NCI-H446 (cell line): Measurements from ENCODE around the gene CAMP.
A peak's percentile ranks its signal among the peaks of the same experiment; 100 is the strongest.

Experiments
- DNase-seq, 2 experiments: peaks; one replicate each; lab custom pipeline; 2025; lab: John Stamatoyannopoulos, UW

Gene CAMP

DNA sequence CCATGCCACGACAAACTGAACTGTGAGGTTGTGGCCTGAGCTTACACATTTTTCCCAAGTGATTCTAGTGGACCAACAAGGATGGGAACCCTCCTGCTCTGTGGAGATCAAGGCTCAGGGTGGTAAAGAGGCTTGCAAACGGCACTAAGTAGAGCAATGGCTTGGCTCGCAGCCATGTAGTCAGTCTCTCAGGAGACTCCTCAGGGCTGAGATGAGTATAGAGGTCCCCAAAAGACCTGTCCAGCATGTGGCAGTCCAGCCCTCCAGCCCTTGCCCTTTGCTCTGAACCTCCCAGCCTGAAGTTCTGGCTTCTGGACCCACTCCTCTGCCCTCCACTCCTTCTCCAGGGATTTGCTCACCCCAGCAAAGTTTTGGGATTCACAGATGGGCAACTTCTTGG, 8.3 kb upstream of the CAMP start:
- DNase-seq = no peak

DNA sequence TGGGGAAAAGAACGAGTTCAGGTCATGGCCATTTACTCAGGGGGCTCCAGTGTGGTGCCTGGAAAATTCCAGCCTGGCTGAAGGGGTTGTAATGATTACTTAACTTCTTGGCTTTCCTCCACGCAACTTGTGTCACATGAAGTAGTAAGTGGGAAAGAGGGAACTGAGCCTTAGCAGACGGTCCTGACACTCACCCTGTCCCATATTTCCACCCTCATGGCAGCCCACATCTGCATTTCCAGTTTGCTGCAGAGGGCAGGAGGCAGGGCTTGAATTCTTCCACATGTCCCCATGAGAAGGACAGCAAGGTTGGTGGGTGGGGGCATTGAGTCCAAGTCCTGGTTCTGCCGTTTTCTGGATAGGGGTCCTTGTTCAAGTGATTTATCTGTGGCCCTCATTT, 7.8 kb upstream of the CAMP start:
- DNase-seq = no peak

DNA sequence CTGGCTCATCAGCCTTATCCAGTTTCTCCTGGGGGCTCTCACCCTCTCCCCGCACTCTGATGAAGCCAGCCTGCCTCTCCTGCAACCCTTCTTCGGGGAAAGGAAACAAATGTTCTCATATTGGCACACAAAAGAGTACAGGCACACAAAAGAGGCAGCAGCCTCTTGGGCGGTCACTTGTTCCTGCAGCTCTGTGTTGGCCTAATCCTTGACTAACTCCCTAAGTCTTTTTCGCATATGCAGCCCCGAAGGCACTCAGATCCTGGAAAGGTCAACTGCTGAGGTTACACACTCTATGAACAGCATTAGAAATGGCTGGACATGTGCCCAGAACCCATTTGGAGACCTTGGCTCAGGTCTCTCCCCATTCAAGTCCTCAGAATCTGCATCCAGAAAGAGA, 7.4 kb upstream of the CAMP start:
- no peak for DNase-seq

DNA sequence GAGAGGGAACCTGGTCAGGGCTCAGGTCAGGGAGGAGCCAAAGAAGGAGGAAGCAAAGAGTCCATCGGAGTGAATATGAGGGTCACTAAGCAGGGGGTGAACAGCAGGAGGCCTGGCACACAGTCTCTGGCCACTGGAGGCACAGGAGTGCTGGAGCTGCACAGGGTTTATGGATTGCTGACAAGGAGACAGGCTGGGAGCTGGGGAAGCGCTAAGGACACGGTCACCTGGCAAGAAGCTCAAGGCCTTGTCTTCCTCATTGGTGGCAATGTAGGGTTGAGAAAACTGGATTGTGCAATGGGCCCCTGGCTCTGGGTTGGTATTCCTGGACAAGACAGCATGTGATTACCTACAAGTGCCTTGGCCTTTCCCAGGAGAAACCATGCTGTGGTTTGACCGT, 5.8 kb upstream of the CAMP start:
- no peak for DNase-seq

DNA sequence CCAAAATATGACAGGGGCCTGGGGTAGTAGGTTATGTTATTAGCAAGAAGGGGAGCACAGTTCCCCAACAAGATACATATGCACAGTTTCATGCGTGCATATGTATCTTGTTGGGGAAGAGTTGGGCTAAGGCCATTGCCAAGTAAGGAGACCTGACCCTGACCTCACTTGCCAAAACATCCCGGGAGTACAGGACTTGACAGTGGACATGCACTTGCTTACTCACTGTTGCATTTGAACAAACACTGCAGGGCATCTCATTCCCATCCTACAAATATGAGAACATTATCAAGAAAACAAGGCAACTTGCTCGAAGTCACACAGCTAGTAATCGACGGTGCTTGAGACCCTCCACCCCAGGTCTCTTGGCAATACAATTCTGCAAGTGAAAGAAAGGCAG, 4.8 kb upstream of the CAMP start:
- DNase-seq = no peak

DNA sequence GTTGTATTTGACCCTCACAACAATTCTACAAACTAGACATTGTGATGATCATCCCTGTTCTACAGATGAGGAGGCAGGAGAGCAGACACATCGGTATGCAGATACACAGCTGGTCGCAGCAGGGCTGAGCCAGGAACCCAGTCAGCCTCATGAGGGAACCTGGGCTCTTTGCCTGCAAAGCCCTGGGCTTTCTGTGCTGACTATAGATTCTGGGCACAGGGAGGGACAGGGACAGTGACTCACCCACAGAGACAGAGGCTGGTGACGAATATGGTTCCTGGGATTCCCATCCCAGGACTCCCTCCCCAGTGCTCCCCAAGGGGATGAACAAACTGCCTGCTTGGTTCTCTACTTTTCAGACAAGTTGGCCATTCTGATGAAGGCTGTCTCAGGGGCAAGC, 3.8 kb upstream of the CAMP start:
- DNase-seq = no peak

DNA sequence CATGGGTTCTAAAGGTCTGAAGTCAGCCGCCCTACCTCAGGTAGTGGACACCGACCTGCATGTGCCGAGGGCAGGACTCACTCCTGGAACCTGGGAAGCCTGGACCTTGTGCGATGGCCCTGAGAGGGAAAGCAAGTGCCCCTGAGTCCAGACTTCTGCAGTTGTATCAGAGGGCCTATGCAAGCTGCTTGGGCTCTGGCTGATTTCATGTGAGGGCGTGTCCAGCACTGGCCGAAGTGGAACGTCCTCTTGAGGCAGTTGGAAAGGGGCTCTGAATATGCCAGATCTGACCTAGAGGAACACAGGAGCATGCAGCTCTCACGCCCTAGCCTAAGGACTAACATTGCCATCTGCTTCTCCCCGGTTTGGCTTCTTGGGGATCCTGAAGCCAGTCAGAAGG, 2.5 kb upstream of the CAMP start:
- DNase-seq = no peak

DNA sequence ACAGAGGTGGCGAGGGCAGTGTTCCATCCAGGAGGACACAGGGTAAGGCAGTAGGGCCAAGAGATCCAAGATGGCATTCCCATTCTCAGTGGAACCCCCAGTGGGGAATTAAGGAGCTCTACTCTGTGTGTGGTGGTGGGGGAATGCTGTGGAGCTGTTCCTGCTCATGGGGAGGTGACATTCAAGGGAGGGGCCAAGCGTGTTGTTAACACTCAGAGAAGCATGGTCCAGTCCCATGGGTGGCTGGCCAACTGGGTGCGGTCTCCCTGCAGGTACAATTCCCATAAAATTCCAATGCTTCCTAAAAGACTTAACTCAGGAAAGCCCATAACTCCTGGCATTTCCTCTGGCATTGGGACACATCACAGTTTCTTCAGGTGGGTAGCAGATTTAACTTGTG, 2.3 kb downstream of the CAMP start:
- DNase-seq = no peak

DNA sequence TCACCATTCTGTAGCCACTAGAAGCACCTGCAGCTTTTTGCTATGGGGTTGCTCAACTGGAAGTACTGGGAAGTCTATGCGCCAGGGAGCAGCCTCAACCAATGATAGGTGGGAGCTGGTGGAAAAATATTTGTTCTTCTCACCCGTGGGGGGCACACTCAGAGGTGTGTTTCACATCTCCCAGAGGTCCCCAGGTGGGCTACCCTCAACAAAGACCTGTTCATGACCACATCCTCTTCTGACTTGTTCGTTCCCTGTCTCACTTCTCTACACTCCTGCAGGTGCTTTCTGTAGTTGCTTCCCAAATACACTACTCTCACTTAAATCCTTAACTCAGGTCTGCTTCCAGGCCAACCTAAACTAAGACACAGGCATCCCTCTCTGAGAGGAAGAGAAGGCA, 3.6 kb downstream of the CAMP start:
- no peak for DNase-seq

DNA sequence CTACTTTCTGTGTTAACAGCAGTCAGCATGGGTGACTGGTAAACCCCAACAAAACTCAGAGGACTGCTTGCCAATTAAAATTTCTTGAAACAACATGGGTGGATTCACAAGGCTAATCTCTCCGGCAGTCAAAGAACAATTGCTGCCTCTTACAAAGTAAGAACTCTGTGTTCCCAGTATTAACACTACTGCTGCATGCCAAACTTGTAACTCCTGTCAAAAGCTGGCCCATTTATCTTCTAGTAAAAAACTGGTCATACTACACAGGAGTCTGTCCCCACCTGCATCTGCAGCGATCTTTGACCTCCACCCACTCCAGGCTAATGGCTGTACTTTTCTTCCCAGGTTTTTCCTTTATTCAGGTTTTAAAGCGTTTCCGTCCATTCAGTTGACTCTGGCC, 8.9 kb downstream of the CAMP start:
- DNase-seq = no peak

DNA sequence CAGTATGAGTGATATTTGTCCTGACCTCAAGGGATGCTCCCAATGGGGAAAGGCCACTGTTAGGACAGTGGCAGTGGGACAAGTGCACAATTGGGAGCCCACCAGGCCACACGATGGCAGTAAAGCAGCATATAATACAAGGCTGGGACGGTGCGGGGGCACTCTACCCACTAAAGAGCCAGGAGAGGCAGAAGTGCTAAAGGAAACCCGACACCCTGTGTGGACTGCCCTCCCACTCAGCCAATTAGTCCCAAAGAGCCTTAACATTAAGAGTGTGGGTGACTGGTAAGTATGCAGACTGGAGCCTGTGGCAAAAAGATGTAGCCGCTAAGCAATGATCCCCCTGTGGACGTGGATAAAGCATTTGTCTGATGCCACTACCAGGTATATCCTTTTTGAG, 9.4 kb downstream of the CAMP start:
- peak; percentile 2 to 56 for DNase-seq

DNA sequence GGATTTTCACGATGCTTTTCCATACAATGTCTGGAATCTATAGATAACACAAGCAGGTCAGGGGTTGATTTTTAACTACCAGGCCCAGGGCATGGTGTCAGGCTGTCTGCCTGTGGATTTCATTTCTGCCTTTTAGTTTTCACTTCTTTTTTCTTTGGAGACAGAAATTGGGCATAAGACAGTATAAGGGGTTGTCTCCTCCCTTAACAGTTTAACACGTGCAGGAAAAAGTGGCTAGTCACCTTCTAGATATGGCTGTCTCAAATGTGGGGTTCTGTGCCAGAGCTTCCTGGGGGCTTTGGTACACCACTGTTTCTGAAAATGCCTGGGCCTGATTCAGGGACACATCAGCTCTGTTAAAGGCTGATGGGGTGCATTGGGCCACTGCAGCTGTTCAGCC, 10.2 kb downstream of the CAMP start:
- no peak for DNase-seq

DNA sequence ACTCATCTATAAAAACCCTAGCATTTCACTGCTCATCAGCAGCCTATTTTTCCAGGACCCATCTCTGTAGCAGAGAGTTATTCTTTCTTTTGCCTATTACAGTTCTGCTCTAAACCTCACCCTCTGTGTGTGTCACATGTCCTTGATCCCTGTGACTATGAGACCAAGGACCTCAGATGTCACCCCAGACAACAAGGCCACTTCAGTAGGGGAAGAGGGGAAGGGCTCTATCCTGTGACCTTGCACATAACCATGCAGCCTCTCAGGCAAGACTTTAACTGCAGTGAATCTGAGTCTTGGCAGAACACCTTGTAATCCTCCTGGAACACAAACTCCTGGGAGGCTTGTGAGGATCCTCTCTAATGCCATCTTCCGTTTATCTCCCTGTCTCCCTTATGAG, 13.2 kb downstream of the CAMP start:
- no peak for DNase-seq

DNA sequence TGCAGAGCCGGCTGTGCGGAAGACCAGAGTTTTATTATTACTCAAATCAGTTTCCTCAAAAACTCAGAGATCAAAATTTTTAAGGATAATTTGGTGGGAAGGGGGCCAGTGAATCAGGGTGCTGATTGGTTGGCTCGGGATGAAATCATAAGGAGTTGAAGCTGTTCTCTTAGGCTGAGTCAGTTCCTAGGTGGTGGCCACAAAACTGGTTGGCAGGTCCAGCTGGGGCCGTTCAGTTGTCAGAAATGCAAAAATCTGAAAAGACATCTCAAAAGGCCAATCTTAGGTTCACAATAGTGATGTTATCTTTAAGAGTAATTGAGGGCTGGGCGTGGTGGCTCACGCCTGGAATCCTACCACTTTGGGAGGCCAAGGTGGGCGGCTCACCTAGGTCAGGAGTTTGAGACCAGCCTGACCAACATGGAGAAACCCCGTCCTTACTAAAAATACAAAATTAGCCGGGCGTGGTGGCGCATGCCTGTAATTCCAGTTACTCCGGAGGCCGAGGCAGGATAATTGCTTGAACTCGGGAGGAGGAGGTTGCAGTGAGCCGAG, 15.3 kb downstream of the CAMP start:
- no peak for DNase-seq

DNA sequence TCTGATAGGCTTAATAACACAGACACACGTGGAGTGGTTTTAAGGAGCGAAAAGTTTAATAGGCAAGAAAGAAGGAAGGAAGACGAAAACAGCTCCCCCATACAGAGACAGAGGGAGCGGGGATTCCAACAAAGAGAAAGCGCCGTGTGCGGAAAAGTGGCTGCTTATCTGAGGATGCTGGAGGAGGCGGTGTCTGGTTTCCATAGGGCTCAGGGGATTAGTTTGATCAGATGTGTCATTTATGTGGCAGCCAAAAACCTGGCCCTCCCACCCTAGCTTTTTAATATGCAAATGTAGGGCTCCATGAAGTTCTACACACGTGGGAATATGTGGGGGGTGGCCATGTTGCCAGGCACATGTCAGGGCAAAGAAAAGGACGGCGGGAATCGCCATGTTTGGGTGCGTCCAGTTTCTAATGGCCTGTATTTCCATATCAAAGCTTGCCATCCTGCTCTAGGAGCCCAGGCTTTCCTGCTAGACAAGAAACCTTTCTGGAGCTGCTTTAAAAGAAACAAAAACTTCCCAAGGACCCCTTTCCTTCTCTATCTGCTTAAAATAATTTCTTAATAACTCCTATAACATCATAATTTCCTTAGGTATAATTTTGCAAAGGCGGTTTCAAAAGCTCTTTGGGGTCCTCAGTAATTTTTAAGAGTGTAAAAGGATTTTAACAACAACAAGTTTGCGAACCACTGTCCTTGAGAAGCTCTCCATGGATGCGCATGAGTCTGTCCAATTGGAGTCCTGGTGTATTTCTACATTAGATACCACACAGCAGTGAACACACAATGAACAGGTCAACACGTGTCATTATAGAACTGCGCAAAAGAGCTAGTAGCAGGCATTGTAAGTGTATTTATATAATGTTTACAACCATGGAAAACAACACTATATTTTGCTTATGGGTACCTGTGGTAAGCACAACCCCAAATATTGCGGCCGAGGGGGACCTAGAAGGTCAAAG, 17.0 kb downstream of the CAMP start:
- no peak for DNase-seq

DNA sequence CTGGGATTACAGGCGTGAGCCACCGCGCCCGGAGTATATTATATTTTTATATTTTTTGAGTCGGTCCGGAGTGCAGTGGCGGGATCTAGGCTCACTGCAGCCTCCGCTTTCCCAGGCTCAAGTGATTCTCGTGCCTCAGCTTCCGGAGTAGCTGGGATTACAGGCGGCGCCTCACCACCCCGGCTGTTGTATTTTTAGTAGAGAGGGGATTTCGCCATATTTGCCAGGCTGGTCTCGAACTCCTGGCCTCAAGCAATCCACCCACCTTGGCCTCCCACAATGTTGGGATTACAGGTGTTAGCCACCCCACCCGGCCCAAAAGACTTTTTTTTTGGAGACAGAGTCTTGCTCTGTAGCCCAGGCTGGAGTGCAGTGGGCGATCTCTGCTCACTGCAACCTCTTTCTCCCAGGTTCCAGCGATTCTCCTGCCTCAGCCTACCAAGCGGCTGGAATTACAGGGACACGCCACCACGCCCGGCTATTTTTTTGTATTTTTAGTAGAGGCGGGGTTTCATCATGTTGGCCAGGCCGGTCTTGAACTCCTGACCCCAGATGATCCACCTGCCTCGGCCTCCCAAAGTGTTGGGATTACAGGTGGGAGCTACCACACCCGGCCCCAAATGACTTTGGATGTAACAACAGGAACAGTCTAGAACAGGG, 18.6 kb downstream of the CAMP start:
- no peak for DNase-seq

DNA sequence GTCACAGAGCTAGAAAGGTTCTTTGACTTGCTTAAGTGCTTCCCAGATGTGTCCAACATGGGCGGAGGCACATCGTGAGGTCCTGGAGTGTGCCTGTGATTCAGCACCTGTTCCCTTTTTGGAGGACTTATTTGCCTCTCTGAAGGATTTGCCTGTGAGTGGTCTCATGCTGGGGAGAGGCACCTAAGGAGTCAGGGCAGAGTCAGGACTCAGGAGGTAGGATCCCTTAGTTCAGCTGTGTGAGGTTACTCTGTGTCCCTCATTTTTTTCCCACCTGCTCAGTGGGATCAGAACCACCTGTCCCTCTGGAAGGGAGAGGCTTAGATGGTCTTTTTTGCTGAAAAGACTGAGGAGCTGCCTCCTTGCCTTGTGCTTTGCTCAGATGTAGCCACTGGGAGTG, 20.6 kb downstream of the CAMP start:
- DNase-seq = no peak

DNA sequence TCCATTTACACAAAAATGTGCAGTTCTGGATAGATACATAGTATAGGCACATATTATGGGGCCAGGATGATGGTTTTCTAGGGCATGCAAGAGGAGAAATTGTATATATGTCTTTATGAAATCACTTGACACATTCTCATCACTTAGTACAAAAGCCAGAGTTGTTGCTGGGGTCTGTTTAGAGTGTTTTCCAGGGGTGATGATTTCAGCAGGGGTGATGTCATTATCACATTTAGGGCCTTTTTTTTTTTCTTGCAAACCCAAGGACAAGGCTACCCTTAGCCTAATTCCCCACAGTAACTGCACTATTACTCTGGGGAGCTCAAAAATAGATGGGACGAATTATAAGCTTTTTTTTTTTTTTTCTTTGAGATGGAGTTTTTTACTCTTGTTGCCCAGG, 21.2 kb downstream of the CAMP start:
- no peak for DNase-seq

DNA sequence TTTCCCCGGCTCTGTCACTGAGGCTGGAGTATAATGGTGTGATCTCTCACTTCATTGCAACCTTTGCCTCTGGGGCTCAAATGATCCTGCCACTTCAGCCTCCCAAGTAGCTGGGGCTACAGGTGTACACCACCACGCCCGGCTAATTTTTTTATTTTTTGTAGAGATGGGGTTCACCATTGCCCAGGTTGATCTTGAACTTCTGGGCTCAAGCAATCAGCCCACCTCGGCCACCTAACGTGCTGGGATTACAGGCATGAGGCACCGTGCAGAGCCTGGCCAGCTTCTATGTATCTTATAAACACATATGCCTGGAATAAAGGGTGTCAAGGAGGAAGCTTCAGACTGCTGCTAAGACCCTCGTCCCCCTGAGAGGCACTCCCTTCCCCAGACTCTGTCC, 21.8 kb downstream of the CAMP start:
- DNase-seq = no peak

DNA sequence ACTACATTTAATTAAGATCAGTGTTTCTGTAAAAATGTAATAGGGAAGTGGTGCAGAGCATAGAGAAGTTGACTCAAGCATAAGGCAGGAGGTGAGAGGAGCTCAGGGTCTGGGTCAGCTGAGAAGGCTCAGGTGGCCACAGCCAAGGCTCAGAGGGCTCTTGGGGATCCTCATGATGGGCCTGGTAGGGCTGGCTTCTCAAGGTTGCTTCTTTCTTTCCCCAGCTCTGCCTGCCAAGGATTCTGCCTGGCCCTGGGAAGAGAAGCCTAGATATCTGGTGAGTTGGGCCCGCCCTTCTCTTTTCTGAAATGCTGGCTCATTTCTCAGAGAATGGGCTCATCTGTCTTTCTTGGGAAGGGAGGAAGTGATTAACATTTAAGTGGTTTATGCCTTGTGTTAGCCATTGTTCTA, 24.1 kb downstream of the CAMP start:
- DNase-seq = no peak

DNA sequence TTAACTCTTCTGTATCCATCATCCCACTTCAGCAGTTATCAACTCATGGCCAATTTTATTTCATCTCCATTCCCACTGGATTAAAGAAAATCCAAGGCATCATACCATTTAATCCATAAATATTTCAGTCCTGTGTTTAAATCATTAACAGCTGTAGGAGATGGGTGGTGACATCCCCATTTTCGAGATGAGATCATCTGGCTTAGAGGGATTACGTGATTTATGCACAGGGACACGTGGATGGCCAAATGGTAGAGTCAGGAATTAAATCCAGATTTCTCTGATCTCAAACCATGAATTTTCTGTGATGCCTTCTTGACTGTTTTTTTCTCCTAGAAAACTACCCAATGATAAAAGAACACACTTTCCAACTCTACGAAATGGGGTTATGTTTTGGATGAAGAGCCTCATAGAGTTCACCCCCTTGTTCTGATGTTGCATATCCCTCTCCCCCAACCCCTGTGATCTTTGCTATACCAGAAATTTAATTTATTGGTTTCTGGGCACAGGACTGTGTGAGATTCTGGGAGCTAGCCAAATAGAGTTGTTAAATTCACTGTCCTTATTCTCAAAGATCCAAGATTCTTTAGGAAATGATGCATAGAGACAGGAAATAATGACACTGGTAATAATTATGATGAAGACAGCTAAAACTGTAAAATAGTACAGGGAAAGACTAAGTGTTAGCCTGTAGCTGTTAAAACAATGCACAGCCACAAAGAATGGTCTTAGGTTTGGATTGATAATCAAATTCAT, 25.0 kb downstream of the CAMP start:
- no peak for DNase-seq

DNA sequence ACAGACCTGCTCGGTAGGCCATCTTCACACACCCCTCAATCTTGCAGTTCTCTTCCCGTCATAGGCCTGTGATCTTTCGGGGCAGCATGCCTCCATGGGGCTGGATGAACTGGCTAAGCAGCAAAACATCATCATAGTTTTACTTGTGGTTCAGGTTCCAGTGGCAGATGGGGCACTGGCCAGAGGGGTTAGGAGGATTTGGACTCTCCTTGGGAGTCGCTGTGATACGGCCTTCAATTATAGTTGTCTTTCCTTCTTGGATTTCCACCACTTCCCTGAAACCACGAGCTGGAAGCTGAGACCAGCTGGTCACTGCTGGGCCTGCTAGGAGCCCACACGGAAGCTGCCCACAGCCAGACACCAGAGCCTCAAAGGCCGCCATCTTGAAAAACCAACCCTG, 33.3 kb downstream of the CAMP start:
- DNase-seq = no peak

DNA sequence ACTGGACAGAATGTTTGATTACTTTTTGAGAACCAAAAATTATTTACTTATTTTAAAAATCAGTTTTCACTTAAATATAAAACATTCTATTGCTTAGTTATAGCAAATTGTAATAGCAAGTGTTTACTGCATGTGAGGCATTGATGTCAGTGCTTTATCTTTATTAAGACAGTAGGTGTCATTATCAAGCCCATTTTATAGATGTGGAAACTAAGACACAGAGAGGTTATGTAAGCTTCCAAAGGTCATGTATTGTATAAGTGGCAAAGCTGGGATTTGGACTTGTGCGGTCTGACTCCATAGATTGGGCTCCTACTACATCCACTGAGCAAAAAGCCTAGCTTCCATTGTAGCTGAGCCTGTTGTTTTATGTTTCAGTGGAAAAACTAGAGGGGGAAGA, 35.2 kb downstream of the CAMP start:
- no peak for DNase-seq
